ENCODE data around the gene TTN. TPM values are rescaled to one million over a fixed set of nuclear protein-coding genes. Genes with fewer than 3 reads are reported as not detected.
"Not testable (repeated sequence)": the region's sequence is repeated elsewhere in the genome, so short reads cannot be mapped to it uniquely, and the experiment has no call there.

Gene TTN
- total RNA-seq, 2 experiments from 2014 or later: 0.02 to 0.19 TPM

DNA sequence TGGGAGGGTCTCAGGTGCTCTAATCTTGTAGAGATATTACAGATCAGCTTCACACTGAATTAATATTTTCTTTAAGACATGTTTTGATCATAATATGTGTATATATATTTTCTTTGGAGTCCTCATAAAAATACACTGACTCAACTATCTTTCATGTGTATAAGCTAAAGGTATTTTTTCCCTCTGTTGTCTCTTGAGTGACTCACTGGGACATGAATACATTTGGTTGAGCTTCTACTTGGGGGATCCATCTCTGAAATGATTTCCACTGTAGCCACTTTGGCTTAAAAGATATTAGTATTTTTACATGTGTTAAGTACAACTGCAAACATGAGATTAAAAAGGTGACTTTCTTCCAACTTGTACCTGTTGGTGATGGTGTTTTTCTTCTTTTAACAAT is 140.8 kb downstream of the TTN start:
- no peak for TF ChIP-seq CTCF (conservative IDR thresholded peaks at IDR 0.05; ENCODE audit: low read length)
- TF ChIP-seq EZH2phosphoT487 (IDR thresholded peaks at IDR 0.05; ENCODE audit: borderline replicate concordance, low read depth, low read length): no peak
- no peaks in the 10 kb centered on the region for H3K4me1 ChIP-seq (ENCODE audit: insufficient read depth, low read length, poor library complexity, severe bottlenecking)
- H3K27ac ChIP-seq (ENCODE audit: low read depth, low read length, poor library complexity, severe bottlenecking): no peak overlapping the region
- no peaks in the 10 kb centered on the region for H3K9me2 ChIP-seq (ENCODE audit: insufficient read depth, low read length)
- H3K36me3 ChIP-seq (ENCODE audit: insufficient read depth, low read length): no peaks in the 10 kb centered on the region
- H3K9me3 ChIP-seq (ENCODE audit: low read length): no peaks in the 10 kb centered on the region
- no peaks in the 10 kb centered on the region for H3K79me2 ChIP-seq (ENCODE audit: insufficient read depth, low read depth, low read length)
- ChIA-PET POLR2A (no interaction called here), CTCF (ENCODE audit: unreplicated experiment) (no interaction called here)
- H2AFZ ChIP-seq (ENCODE audit: low read length): no peak overlapping the region
- DNase-seq (ENCODE audit: low spot score): no peak
- intact Hi-C loops (cut with micrococcal nuclease; ENCODE audit: unreplicated experiment): no loop called here
- BruUV-seq (replicated peaks): no TSS peak
- H3K4me3 ChIP-seq (ENCODE audit: low read depth, low read length, poor library complexity, severe bottlenecking): no peak overlapping the region
- no peak overlapping the region for H3K4me2 ChIP-seq (ENCODE audit: low read length)
- no peaks in the 10 kb centered on the region for H4K20me1 ChIP-seq (ENCODE audit: insufficient read depth, low read length)

GRCh38 chr2:178658480-178658879 is 148.7 kb downstream of the TTN start:
- H3K4me1 ChIP-seq (ENCODE audit: insufficient read depth, low read length, poor library complexity, severe bottlenecking); CTCF ChIA-PET (ENCODE audit: unreplicated experiment); H3K4me3 ChIP-seq (ENCODE audit: low read depth, low read length, poor library complexity, severe bottlenecking); DNase-seq (ENCODE audit: low spot score); H3K27ac ChIP-seq (ENCODE audit: low read depth, low read length, poor library complexity, severe bottlenecking); BruUV-seq (replicated peaks); H3K36me3 ChIP-seq (ENCODE audit: insufficient read depth, low read length); H3K9me3 ChIP-seq (ENCODE audit: low read length); intact Hi-C loops (cut with micrococcal nuclease; ENCODE audit: unreplicated experiment); H4K20me1 ChIP-seq (ENCODE audit: insufficient read depth, low read length); H3K9me2 ChIP-seq (ENCODE audit: insufficient read depth, low read length); H3K79me2 ChIP-seq (ENCODE audit: insufficient read depth, low read depth, low read length); H3K4me2 ChIP-seq (ENCODE audit: low read length); H2AFZ ChIP-seq (ENCODE audit: low read length); POLR2A ChIA-PET: not testable (repeated sequence)

- Histone ChIP-seq H3K9me3 (ENCODE audit: low read length) (no peaks in the 10 kb centered on the region), H3K36me3 (ENCODE audit: insufficient read depth, low read length) (no peaks in the 10 kb centered on the region), H3K4me2 (ENCODE audit: low read length) (no peak overlapping the region), H4K20me1 (ENCODE audit: insufficient read depth, low read length) (no peaks in the 10 kb centered on the region), H3K27ac (ENCODE audit: low read depth, low read length, poor library complexity, severe bottlenecking) (no peak overlapping the region), H3K4me3 (ENCODE audit: low read depth, low read length, poor library complexity, severe bottlenecking) (no peak overlapping the region), H3K4me1 (ENCODE audit: insufficient read depth, low read length, poor library complexity, severe bottlenecking) (no peaks in the 10 kb centered on the region), H3K9me2 (ENCODE audit: insufficient read depth, low read length) (no peaks in the 10 kb centered on the region), H3K79me2 (ENCODE audit: insufficient read depth, low read depth, low read length) (no peaks in the 10 kb centered on the region), H2AFZ (ENCODE audit: low read length) (no peak overlapping the region)
- POLR2A ChIA-PET: no interaction called here
- no TSS peak for BruUV-seq (replicated peaks)
- CTCF ChIA-PET (ENCODE audit: unreplicated experiment): no interaction called here
- intact Hi-C loops (cut with micrococcal nuclease; ENCODE audit: unreplicated experiment): no loop called here
- DNase-seq (ENCODE audit: low spot score): no peak
- TF ChIP-seq EZH2phosphoT487 (IDR thresholded peaks at IDR 0.05; ENCODE audit: borderline replicate concordance, low read depth, low read length) (no peak), CTCF (conservative IDR thresholded peaks at IDR 0.05; ENCODE audit: low read length) (no peak)
Measured at GRCh38 chr2:178650554-178650953, 156.7 kb downstream of the TTN start.
